ENCODE results near the gene DOCK7. TPM values are rescaled to one million over a fixed set of nuclear protein-coding genes. Genes with fewer than 3 reads are reported as not detected.
"Not testable (repeated sequence)": the region's sequence is repeated elsewhere in the genome, so short reads cannot be mapped to it uniquely, and the experiment has no call there.

DOCK7 gene
- total and polyA plus RNA-seq, 2 experiments from 2014 or later, result 41.5 to 83.8 TPM

DNA sequence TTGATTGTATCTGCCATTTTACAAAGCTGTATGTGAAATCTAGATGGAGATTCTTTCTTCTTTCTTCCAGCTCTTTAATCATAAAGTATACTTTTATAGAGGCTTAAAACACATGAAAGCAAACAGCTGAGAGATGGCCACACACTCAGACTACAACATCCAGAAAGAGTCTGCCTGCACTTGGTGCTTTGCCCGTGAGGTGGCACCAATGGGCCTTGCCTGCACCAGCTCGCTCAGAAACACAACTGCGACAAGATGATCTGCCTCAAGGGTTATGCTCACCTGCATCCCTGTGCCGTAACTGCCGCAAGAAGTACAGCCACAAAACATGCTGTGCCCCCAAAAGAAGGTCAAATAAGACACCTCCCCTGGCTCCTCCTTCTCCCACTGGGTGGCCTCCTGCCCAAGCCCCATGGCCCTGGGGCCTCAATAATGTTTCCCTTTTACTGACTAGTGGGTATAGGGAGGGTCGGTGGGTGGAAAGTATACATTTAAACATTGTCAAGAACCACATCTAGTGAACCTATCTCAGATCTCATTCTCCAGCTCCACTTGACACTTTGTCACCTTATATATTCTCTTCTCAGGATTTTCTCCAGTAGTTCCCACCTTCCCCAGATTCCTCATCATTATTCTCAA, 157.6 kb downstream of the DOCK7 start:
- in situ Hi-C loops (cut with MboI), result no loop called here
- peaks cover 44% of the 10 kb centered on the region for H3K36me3 ChIP-seq (ENCODE audit: low read depth)
- no peaks in the 10 kb centered on the region for H3K9me2 ChIP-seq (ENCODE audit: insufficient read depth)
- no peaks in the 10 kb centered on the region for H4K20me1 ChIP-seq (ENCODE audit: insufficient read depth)
- no peak overlapping the region for H3K4me2 ChIP-seq (ENCODE audit: unreplicated experiment)
- no peak overlapping the region for H3K27ac ChIP-seq
- no peaks in the 10 kb centered on the region for H3K27me3 ChIP-seq (replicated peaks; ENCODE audit: insufficient read depth)
- no peak overlapping the region for H3K4me3 ChIP-seq
- H2AFZ ChIP-seq, result no peak overlapping the region
- no peak for DNase-seq
- H3K9ac ChIP-seq, result no peak overlapping the region
- H3K79me2 ChIP-seq (ENCODE audit: insufficient read depth), result no peaks in the 10 kb centered on the region
- no peaks in the 10 kb centered on the region for H3F3A ChIP-seq (ENCODE audit: insufficient read depth)
- H3K9me3 ChIP-seq (ENCODE audit: low read depth), result no peaks in the 10 kb centered on the region
- no peaks in the 10 kb centered on the region for H3K4me1 ChIP-seq (ENCODE audit: insufficient read depth)
- 90 to 98% methylated on average over 6 of the region's 6 CpGs for WGBS, 2 experiments (ENCODE audit: low coverage in 1 of 2, low lambda C conversion rate in 2 of 2, missing lambda C conversion rate in 2 of 2)
- TF ChIP-seq EZH2phosphoT487 (IDR thresholded peaks at IDR 0.05; ENCODE audit: insufficient read depth, low read depth) (no peak), EZH2 (IDR thresholded peaks at IDR 0.05; ENCODE audit: insufficient read depth, poor library complexity, severe bottlenecking) (no peak)

DNA sequence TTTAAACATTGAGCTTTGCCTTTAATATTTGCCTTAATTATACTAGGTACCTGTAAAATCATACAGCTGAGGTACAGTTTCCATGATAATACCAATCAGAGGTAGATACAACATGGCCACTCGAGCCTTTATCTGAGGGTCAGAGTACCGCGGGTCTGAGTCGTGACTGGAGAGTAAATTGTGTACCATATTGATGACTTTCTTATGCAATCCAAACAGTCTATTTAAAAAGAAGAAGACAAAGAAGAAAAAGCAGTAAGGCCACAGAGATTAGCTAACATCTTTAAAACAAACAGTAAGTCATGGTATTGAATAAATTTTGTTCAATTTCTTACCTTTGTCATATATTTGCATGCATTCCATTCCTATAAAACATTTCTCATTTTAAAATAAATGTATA, 159.0 kb downstream of the DOCK7 start:
- Histone ChIP-seq H3K9ac (no peak overlapping the region), H3K4me2 (ENCODE audit: unreplicated experiment) (no peak overlapping the region), H3K27ac (no peak overlapping the region), H2AFZ (no peak overlapping the region), H3K4me1 (ENCODE audit: insufficient read depth) (no peaks in the 10 kb centered on the region), H3K4me3 (no peak overlapping the region), H4K20me1 (ENCODE audit: insufficient read depth) (no peaks in the 10 kb centered on the region), H3K27me3 (replicated peaks; ENCODE audit: insufficient read depth) (no peaks in the 10 kb centered on the region), H3K9me3 (ENCODE audit: low read depth) (no peaks in the 10 kb centered on the region), H3K36me3 (ENCODE audit: low read depth) (peaks cover 44% of the 10 kb centered on the region), H3K9me2 (ENCODE audit: insufficient read depth) (no peaks in the 10 kb centered on the region), H3F3A (ENCODE audit: insufficient read depth) (no peaks in the 10 kb centered on the region), H3K79me2 (ENCODE audit: insufficient read depth) (no peaks in the 10 kb centered on the region)
- no peak for TF ChIP-seq EZH2phosphoT487 (IDR thresholded peaks at IDR 0.05; ENCODE audit: insufficient read depth, low read depth)
- TF ChIP-seq EZH2 (IDR thresholded peaks at IDR 0.05; ENCODE audit: insufficient read depth, poor library complexity, severe bottlenecking), result no peak
- 94% methylated on average over 4 of the region's 4 CpGs for WGBS, 2 experiments (ENCODE audit: low coverage in 1 of 2, low lambda C conversion rate in 2 of 2, missing lambda C conversion rate in 2 of 2)
- no peak for DNase-seq
- in situ Hi-C loops (cut with MboI), result no loop called here

GRCh38 chr1:62528015-62528414, 160.2 kb downstream of the DOCK7 start:
- Histone ChIP-seq H3K4me1 (ENCODE audit: insufficient read depth) (no peaks in the 10 kb centered on the region), H3K36me3 (ENCODE audit: low read depth) (peaks cover 38% of the 10 kb centered on the region), H3K27me3 (replicated peaks; ENCODE audit: insufficient read depth) (no peaks in the 10 kb centered on the region), H4K20me1 (ENCODE audit: insufficient read depth) (no peaks in the 10 kb centered on the region), H3K27ac (no peak overlapping the region), H2AFZ (no peak overlapping the region), H3K9me3 (ENCODE audit: low read depth) (no peaks in the 10 kb centered on the region), H3K4me3 (no peak overlapping the region), H3K79me2 (ENCODE audit: insufficient read depth) (no peaks in the 10 kb centered on the region), H3K9me2 (ENCODE audit: insufficient read depth) (no peaks in the 10 kb centered on the region), H3K4me2 (ENCODE audit: unreplicated experiment) (no peak overlapping the region), H3F3A (ENCODE audit: insufficient read depth) (no peaks in the 10 kb centered on the region), H3K9ac (no peak overlapping the region)
- DNase-seq, result no peak
- 97 to 98% methylated on average over 7 of the region's 7 CpGs for WGBS, 2 experiments (ENCODE audit: low coverage in 1 of 2, low lambda C conversion rate in 2 of 2, missing lambda C conversion rate in 2 of 2)
- no peak for TF ChIP-seq EZH2phosphoT487 (IDR thresholded peaks at IDR 0.05; ENCODE audit: insufficient read depth, low read depth)
- no peak for TF ChIP-seq EZH2 (IDR thresholded peaks at IDR 0.05; ENCODE audit: insufficient read depth, poor library complexity, severe bottlenecking)
- in situ Hi-C loops (cut with MboI), result no loop called here

- H3K9me3 ChIP-seq (ENCODE audit: low read depth); H4K20me1 ChIP-seq (ENCODE audit: insufficient read depth); H3F3A ChIP-seq (ENCODE audit: insufficient read depth); H3K4me1 ChIP-seq (ENCODE audit: insufficient read depth); H3K4me3 ChIP-seq; H3K4me2 ChIP-seq (ENCODE audit: unreplicated experiment); H3K27ac ChIP-seq; H3K9me2 ChIP-seq (ENCODE audit: insufficient read depth); H3K27me3 ChIP-seq (replicated peaks; ENCODE audit: insufficient read depth); H2AFZ ChIP-seq; H3K9ac ChIP-seq; DNase-seq; H3K79me2 ChIP-seq (ENCODE audit: insufficient read depth); in situ Hi-C loops (cut with MboI): not testable (repeated sequence)
- 92 to 94% methylated on average over 6 of the region's 6 CpGs for WGBS, 2 experiments (ENCODE audit: low coverage in 1 of 2, low lambda C conversion rate in 2 of 2, missing lambda C conversion rate in 2 of 2)
- H3K36me3 ChIP-seq (ENCODE audit: low read depth), result peaks cover 34% of the 10 kb centered on the region
Measured at GRCh38 chr1:62527346-62527745, 160.8 kb downstream of the DOCK7 start.

DNA sequence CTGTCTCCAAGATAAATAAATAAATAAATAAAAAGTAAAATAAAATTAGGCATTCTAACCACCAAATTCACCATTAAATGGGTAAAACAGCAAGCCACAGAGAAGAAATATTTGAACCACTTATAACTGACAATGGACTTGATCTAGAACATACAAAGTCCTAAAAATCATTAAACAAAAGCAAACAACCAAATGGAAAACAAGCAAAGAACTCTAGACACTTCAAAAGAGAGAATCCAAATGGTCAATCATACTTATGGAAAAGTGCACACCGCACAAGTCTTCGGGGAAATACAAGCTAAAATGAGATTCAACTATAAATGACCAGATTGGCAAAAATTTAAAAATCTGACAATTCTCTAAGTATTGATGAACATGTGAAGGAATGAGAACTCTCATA, 164.3 kb downstream of the DOCK7 start:
- H3K9me3 ChIP-seq (ENCODE audit: low read depth), result peaks cover under 1% of the 10 kb centered on the region
- no peak overlapping the region for H2AFZ ChIP-seq
- H3K27me3 ChIP-seq (replicated peaks; ENCODE audit: insufficient read depth), result no peaks in the 10 kb centered on the region
- DNase-seq, result no peak
- no peaks in the 10 kb centered on the region for H3K4me1 ChIP-seq (ENCODE audit: insufficient read depth)
- H4K20me1 ChIP-seq (ENCODE audit: insufficient read depth), result no peaks in the 10 kb centered on the region
- no peak overlapping the region for H3K4me3 ChIP-seq
- no peaks in the 10 kb centered on the region for H3K9me2 ChIP-seq (ENCODE audit: insufficient read depth)
- in situ Hi-C loops (cut with MboI), result no loop called here
- H3K9ac ChIP-seq, result no peak overlapping the region
- no peak overlapping the region for H3K4me2 ChIP-seq (ENCODE audit: unreplicated experiment)
- TF ChIP-seq EZH2 (IDR thresholded peaks at IDR 0.05; ENCODE audit: insufficient read depth, poor library complexity, severe bottlenecking), result no peak
- TF ChIP-seq EZH2phosphoT487 (IDR thresholded peaks at IDR 0.05; ENCODE audit: insufficient read depth, low read depth), result no peak
- H3K36me3 ChIP-seq (ENCODE audit: low read depth), result peaks cover 27% of the 10 kb centered on the region
- WGBS, 2 experiments (ENCODE audit: low coverage in 1 of 2, low lambda C conversion rate in 2 of 2, missing lambda C conversion rate in 2 of 2), result 98% methylated on average over 2 of the region's 2 CpGs
- H3K79me2 ChIP-seq (ENCODE audit: insufficient read depth), result peaks cover 8% of the 10 kb centered on the region; the same call in 1 of the 2 replicates
- H3F3A ChIP-seq (ENCODE audit: insufficient read depth), result no peaks in the 10 kb centered on the region; the same call in 1 of the 2 replicates
- H3K27ac ChIP-seq, result no peak overlapping the region

All from GM23248 (cell line).